Measurements from ENCODE around the gene CYSLTR2.

CYSLTR2 gene

DNA sequence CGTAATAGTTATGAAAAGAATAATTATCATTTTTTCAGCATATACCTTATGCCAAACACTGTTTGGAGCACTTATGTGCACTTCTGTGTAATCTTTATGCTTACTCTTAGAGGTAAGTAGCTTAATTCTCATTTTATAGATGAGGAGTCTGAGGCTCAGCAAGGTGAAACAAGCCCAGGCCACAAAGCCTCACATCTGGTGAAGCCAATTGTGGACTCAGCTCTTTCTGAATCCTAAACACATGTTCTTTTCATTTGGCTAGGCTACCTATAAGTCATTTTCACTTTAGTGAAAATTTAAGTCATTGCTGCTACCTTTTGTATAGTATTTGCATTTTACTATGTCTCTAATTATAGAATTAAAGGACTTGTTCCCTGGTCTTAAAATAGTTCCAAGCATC is 84.0 kb downstream of the CYSLTR2 start:
- no peak for DNase-seq (ENCODE audit: low read depth in 2 of 3, low spot score in 2 of 3)

GRCh38 chr13:48738311-48738710 is 84.6 kb downstream of the CYSLTR2 start:
- no peak for DNase-seq (ENCODE audit: low read depth in 2 of 3, low spot score in 2 of 3)

GRCh38 chr13:48739386-48739964 is 85.7 kb downstream of the CYSLTR2 start:
- no peak for DNase-seq (ENCODE audit: low read depth in 2 of 3, low spot score in 2 of 3)

DNA sequence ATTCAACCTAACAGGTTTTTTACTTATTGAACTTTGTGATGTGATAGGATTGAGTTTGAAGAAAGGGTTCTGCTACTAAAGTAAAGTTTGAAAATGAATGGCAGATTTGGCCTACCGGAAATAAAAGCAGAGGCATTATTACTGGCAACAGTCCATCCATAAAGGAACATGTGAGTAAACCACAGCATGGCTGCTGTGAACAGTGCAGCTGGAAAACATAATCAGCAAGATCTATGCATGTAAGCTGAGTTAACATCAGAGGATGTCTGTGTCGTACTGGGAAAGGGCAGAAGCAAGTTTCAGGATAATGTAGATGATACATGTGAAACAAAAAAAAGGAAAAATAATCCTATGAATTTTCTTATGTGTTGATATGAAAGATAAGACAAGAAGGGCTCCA is 87.6 kb downstream of the CYSLTR2 start:
- DNase-seq (ENCODE audit: low read depth in 2 of 3, low spot score in 2 of 3): no peak

DNA sequence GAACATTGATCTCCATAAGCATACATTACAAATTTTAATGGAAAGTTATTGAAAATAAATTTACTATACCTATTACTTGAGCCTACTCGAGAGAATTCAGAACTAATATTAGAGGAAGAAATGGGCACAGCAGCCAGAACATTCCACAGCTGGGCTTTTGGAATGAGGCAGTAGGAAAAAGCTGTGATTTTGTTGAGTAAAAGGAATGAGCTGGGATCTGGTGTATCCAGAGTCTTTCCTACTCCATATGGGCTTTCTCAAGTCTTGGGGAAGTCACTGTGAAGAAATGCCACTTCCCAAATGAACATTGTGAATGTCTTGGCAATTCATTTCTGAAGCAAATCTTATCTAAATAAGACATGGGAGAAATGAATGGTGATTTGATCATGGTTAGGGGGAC is 93.1 kb downstream of the CYSLTR2 start:
- DNase-seq (ENCODE audit: low read depth in 2 of 3, low spot score in 2 of 3): no peak

- DNase-seq (ENCODE audit: low read depth in 2 of 3, low spot score in 2 of 3): no peak
Observed at GRCh38 chr13:48748681-48749080, 95.0 kb downstream of the CYSLTR2 start.

DNA sequence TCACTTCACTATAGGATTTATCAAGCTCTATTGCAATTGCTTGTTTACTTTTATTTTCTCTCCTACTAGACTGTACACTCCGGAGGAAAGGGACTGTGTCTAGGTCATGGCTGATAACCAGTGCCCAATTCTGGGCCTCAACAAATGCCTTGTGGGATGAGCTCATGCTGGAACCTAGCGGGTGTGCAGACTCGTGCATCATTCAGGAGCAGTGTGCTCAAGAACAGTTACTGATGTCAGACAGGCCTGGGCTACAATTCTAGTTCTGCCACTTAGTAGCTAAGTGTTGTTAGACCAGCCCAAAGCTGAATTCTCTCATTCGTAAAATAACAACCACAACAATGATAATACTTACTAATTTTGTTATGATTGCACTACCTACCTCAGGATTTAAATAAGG is 95.4 kb downstream of the CYSLTR2 start:
- DNase-seq (ENCODE audit: low read depth in 2 of 3, low spot score in 2 of 3): no peak

DNA sequence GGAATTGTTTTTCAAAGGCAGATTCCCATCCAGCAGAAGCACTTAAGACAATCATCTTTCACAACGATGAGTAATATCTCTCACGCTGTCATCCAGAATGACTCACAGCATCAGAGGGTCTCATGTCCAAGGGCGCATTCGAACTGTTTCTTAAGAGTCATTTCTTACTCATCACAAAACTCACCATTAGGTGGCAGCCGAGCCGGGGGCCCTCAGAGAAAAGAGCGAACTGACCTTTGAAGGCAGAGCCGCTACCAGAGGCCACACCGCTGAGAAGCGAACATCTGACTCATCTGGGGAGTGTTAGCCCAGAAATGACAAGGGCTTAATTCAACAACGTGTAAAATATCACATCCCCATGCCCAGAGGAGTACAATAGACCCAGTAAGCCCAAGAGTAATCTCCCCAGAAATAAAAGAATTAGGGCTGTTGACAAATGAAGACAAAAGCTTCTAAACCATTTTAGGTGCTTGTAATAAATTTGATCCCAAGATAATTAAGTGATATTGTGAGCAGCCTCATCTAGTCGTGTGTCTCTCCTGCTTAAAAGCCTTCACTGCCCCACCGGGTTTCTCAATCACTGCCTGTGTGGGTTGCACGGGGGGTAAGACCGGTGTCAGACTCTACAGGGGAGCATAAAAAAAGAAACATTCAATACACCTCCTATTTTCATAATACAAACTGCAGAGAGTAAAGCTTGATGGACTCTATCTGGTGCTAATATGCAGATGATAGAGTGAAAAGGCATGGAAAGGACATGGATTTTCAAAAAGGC is 96.2 kb downstream of the CYSLTR2 start:
- peak; percentile 23 to 63 (median 59) for DNase-seq (ENCODE audit: low read depth in 2 of 3, low spot score in 2 of 3)

DNA sequence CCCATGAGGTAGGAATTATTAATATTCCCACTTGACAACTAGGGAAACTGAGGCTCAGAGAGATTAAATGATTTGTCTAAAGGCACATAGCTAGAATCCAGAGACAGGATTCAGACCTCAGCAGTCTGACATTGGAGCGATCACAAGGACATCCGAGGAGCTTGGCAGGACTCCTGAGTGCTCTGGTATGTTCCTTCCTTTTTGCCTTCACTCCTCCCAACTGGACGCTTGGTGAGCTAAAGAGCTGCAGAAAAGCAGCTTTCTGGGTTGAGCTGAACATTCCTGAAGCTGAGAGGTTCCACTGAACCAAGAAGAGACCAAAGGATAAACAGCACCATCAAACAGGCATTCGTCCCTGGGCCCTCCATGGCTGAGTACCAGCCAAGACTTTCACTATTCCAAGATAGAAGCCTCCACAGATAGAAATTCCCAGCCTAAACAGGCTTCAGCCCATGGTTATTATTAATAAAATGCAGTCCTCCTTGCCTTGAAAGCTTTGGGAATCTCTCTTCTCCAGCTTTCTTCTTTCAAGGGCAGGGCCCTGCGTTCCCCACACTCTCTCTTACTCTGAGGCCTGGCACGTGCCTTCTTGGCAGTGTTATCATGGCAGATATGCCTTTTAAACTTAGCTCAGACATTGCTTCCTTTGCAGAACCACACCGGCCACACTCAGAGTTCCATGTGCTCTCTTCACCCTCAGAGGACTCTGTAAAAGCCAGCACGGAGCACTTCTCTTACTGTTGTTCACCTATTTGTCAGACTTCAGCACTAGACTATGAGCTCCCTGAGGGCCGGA is 97.1 kb downstream of the CYSLTR2 start:
- DNase-seq (ENCODE audit: low read depth in 2 of 3, low spot score in 2 of 3): no peak

- no peak for DNase-seq (ENCODE audit: low read depth in 2 of 3, low spot score in 2 of 3)
Observed at GRCh38 chr13:48760626-48761025, 106.9 kb downstream of the CYSLTR2 start.
